Suprapubic skin (tissue), 3 donors: ENCODE results near the gene SH3BGRL2.
"Not testable (repeated sequence)": the region's sequence is repeated elsewhere in the genome, so short reads cannot be mapped to it uniquely, and the experiment has no call there.

ENCODE experiments used
- EP300 ChIP-seq: sonication (generic); formaldehyde crosslinking; IDR thresholded peaks from one replicate; pipeline ENCODE4 v1.6.1; 2017; ENCODE audit warnings: antibody characterized with exemption
- TF ChIP-seq, protein P1 (sequence below), 2 donors: fragments of 200-600 bp in 1 of 2; fragments of 450-650 bp in 1 of 2; sonication (generic) in 1 of 2; IDR thresholded peaks; one replicate each; pipeline ENCODE4 v1.5.1; 2016 to 2019; ENCODE audit warnings: antibody characterized with exemption in 2 of 2, mild to moderate bottlenecking in 1 of 2, moderate library complexity in 1 of 2

- TF ChIP-seq, protein P1, sequence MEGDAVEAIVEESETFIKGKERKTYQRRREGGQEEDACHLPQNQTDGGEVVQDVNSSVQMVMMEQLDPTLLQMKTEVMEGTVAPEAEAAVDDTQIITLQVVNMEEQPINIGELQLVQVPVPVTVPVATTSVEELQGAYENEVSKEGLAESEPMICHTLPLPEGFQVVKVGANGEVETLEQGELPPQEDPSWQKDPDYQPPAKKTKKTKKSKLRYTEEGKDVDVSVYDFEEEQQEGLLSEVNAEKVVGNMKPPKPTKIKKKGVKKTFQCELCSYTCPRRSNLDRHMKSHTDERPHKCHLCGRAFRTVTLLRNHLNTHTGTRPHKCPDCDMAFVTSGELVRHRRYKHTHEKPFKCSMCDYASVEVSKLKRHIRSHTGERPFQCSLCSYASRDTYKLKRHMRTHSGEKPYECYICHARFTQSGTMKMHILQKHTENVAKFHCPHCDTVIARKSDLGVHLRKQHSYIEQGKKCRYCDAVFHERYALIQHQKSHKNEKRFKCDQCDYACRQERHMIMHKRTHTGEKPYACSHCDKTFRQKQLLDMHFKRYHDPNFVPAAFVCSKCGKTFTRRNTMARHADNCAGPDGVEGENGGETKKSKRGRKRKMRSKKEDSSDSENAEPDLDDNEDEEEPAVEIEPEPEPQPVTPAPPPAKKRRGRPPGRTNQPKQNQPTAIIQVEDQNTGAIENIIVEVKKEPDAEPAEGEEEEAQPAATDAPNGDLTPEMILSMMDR (IDR thresholded peaks at IDR 0.05), result not testable (repeated sequence)
- not testable (repeated sequence) for TF ChIP-seq EP300
Measured at GRCh38 chr6:79746325-79746724, 115.2 kb downstream of the SH3BGRL2 start.
